IPS-18c (cell line): Measurements from ENCODE around the gene GNAT1.

Experiments used
- H3K4me3 ChIP-seq: 2 replicates; pipeline ENCODE4 v1.7.0; 2013; ENCODE audit warnings: low read depth, mild to moderate bottlenecking, low read length, moderate library complexity; ENCODE audit not compliant: insufficient read depth
- H3K9me3 ChIP-seq: one replicate; pipeline ENCODE4 v1.6.1; 2013; ENCODE audit warnings: mild to moderate bottlenecking, low read length, moderate library complexity; ENCODE audit not compliant: control insufficient read depth, insufficient read depth

GNAT1 gene

GRCh38 chr3:50170689-50171088, 20.7 kb upstream of the GNAT1 start:
- no peak overlapping the region for H3K4me3 ChIP-seq

GRCh38 chr3:50171540-50172301, 19.7 kb upstream of the GNAT1 start:
- Histone ChIP-seq H3K9me3 (peaks cover 2% of the 10 kb centered on the region), H3K4me3 (no peak overlapping the region)

More at GRCh38 chr3:50170689-50171088, 20.7 kb upstream of the GNAT1 start:
- H3K9me3 ChIP-seq, result peaks cover 2% of the 10 kb centered on the region

- Histone ChIP-seq H3K4me3 (no peak overlapping the region), H3K9me3 (peaks cover 2% of the 10 kb centered on the region)
Measured at GRCh38 chr3:50172626-50173220, 18.7 kb upstream of the GNAT1 start.

GRCh38 chr3:50173685-50174516, 17.5 kb upstream of the GNAT1 start:
- H3K9me3 ChIP-seq, result peaks cover 2% of the 10 kb centered on the region
- H3K4me3 ChIP-seq, result no peak overlapping the region

- H3K4me3 ChIP-seq, result no peak overlapping the region
- peaks cover 2% of the 10 kb centered on the region for H3K9me3 ChIP-seq
Measured at GRCh38 chr3:50174517-50174895, 16.9 kb upstream of the GNAT1 start.

GRCh38 chr3:50174947-50175524, 16.4 kb upstream of the GNAT1 start:
- Histone ChIP-seq H3K9me3 (peaks cover 2% of the 10 kb centered on the region), H3K4me3 (no peak overlapping the region)

- H3K9me3 ChIP-seq, result peaks cover 2% of the 10 kb centered on the region
- no peak overlapping the region for H3K4me3 ChIP-seq
Measured at GRCh38 chr3:50177346-50177745, 14.1 kb upstream of the GNAT1 start.

- H3K9me3 ChIP-seq, result no peaks in the 10 kb centered on the region
- H3K4me3 ChIP-seq, result no peak overlapping the region
Measured at GRCh38 chr3:50179710-50180109, 11.7 kb upstream of the GNAT1 start.

GRCh38 chr3:50181985-50182384, 9.4 kb upstream of the GNAT1 start:
- Histone ChIP-seq H3K9me3 (no peaks in the 10 kb centered on the region), H3K4me3 (no peak overlapping the region)

GRCh38 chr3:50182533-50183099, 8.8 kb upstream of the GNAT1 start:
- H3K4me3 ChIP-seq, result no peak overlapping the region

GRCh38 chr3:50183755-50184154, 7.7 kb upstream of the GNAT1 start:
- no peaks in the 10 kb centered on the region for H3K9me3 ChIP-seq
- no peak overlapping the region for H3K4me3 ChIP-seq

More at GRCh38 chr3:50182533-50183099, 8.8 kb upstream of the GNAT1 start:
- H3K9me3 ChIP-seq, result no peaks in the 10 kb centered on the region

GRCh38 chr3:50184242-50184978, 7.0 kb upstream of the GNAT1 start:
- H3K4me3 ChIP-seq, result no peak overlapping the region
- H3K9me3 ChIP-seq, result no peaks in the 10 kb centered on the region

GRCh38 chr3:50185230-50185629, 6.2 kb upstream of the GNAT1 start:
- Histone ChIP-seq H3K4me3 (no peak overlapping the region), H3K9me3 (no peaks in the 10 kb centered on the region)

- H3K4me3 ChIP-seq, result no peak overlapping the region
- no peaks in the 10 kb centered on the region for H3K9me3 ChIP-seq
Measured at GRCh38 chr3:50186096-50186495, 5.3 kb upstream of the GNAT1 start.

- Histone ChIP-seq H3K9me3 (no peaks in the 10 kb centered on the region), H3K4me3 (no peak overlapping the region)
Measured at GRCh38 chr3:50187750-50188149, 3.7 kb upstream of the GNAT1 start.

- Histone ChIP-seq H3K4me3 (no peak overlapping the region), H3K9me3 (no peaks in the 10 kb centered on the region)
Measured at GRCh38 chr3:50189274-50189673, 2.1 kb upstream of the GNAT1 start.

GRCh38 chr3:50189989-50190388, 1.4 kb upstream of the GNAT1 start:
- no peak overlapping the region for H3K4me3 ChIP-seq
- no peaks in the 10 kb centered on the region for H3K9me3 ChIP-seq
